DOHH2 (cell line): ENCODE results near the gene EYA4.

ENCODE experiments used
- EZH2phosphoT487 ChIP-seq: fragments of 200-600 bp; sonication (generic); IDR thresholded peaks from 2 replicates; pipeline ENCODE4 v1.6.1; 2017; ENCODE audit warnings: borderline replicate concordance, mild to moderate bottlenecking, antibody characterized with exemption, low read length, moderate library complexity, mixed read lengths
- TF ChIP-seq, protein P1 (sequence below): fragments of 200-600 bp; sonication (generic); IDR thresholded peaks from one replicate; pipeline ENCODE4 v1.5.1; 2014; ENCODE audit warnings: antibody characterized with exemption, mild to moderate bottlenecking, low read depth, low read length; ENCODE audit not compliant: poor library complexity, severe bottlenecking

DNA sequence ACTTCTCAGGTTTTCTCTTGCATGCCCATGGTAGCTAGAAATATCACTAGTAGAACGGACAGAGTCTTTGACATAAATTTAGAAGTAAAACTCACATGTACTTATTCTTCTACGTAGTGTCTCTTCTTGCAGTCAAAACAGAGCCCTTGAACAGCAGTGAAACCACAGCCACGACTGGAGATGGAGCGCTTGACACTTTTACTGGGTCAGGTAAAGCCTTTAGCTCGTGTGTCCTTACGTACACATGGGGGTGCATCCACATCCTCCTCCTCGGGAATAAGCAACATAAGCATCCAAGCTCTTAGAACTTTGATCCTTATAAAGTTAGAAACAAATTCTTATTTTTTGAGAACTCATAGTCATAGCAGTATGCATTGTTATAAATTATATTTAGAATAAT is 215.3 kb downstream of the EYA4 start:
- TF ChIP-seq, protein P1, sequence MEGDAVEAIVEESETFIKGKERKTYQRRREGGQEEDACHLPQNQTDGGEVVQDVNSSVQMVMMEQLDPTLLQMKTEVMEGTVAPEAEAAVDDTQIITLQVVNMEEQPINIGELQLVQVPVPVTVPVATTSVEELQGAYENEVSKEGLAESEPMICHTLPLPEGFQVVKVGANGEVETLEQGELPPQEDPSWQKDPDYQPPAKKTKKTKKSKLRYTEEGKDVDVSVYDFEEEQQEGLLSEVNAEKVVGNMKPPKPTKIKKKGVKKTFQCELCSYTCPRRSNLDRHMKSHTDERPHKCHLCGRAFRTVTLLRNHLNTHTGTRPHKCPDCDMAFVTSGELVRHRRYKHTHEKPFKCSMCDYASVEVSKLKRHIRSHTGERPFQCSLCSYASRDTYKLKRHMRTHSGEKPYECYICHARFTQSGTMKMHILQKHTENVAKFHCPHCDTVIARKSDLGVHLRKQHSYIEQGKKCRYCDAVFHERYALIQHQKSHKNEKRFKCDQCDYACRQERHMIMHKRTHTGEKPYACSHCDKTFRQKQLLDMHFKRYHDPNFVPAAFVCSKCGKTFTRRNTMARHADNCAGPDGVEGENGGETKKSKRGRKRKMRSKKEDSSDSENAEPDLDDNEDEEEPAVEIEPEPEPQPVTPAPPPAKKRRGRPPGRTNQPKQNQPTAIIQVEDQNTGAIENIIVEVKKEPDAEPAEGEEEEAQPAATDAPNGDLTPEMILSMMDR = no peak
- TF ChIP-seq EZH2phosphoT487 = no peak
